HepG2 (cell line): ENCODE measurements around the gene VWA3A. TPM values are rescaled to one million over a fixed set of nuclear protein-coding genes. Genes with fewer than 3 reads are reported as not detected.

Experiments
- ATAD3A ChIP-seq: sonication (generic); formaldehyde crosslinking; IDR thresholded peaks from 2 replicates; pipeline ENCODE4 v1.4.0; 2020; ENCODE audit warnings: missing genetic modification reagents
- BHLHE40 ChIP-seq: IDR thresholded peaks from 2 replicates; pipeline ENCODE4 v1.6.1; 2011; ENCODE audit warnings: low read length, improper control_type of control experiment
- CCDC6 ChIP-seq: sonication (generic); formaldehyde crosslinking; IDR thresholded peaks from 2 replicates; pipeline ENCODE4 v1.8.1; 2022; ENCODE audit warnings: mild to moderate bottlenecking, missing genetic modification reagents, moderate library complexity
- DDIT3 ChIP-seq: sonication (generic); formaldehyde crosslinking; IDR thresholded peaks from 2 replicates; pipeline ENCODE4 v1.4.0; 2020; ENCODE audit warnings: mild to moderate bottlenecking, missing genetic modification reagents
- FOXA3 ChIP-seq: IDR thresholded peaks from 2 replicates; pipeline ENCODE4 v1.6.1; 2016; ENCODE audit warnings: missing genetic modification reagents, missing compliant biosample characterization
- MAX ChIP-seq: IDR thresholded peaks from 2 replicates; pipeline ENCODE4 v1.6.1; 2012; ENCODE audit warnings: inconsistent platforms
- MTF1 ChIP-seq: sonication (generic); formaldehyde crosslinking; IDR thresholded peaks from 2 replicates; pipeline ENCODE4 v1.5.0; 2020; ENCODE audit warnings: missing genetic modification reagents
- PRDM4 ChIP-seq: sonication (generic); formaldehyde crosslinking; IDR thresholded peaks from 2 replicates; pipeline ENCODE4 v1.9.0; 2021; ENCODE audit warnings: missing genetic modification reagents, borderline replicate concordance
- RCOR2 ChIP-seq: IDR thresholded peaks from 2 replicates; pipeline ENCODE4 v1.6.1; 2016; ENCODE audit warnings: missing biosample characterization, missing genetic modification reagents
- RFXANK ChIP-seq: IDR thresholded peaks from 2 replicates; pipeline ENCODE4 v1.6.1; 2016
- SETDB1 ChIP-seq: sonication (generic); formaldehyde crosslinking; IDR thresholded peaks from 2 replicates; pipeline ENCODE4 v1.5.1; 2020; ENCODE audit warnings: missing genetic modification reagents, mild to moderate bottlenecking, borderline replicate concordance
- SIN3A ChIP-seq: IDR thresholded peaks from 2 replicates; pipeline ENCODE4 v1.6.1; 2011; ENCODE audit warnings: low read depth, mild to moderate bottlenecking, control low read depth, low read length, borderline replicate concordance
- TCF7 ChIP-seq: sonication (generic); IDR thresholded peaks from 2 replicates; pipeline ENCODE4 v1.6.1; 2016; ENCODE audit warnings: antibody characterized with exemption, low read depth
- ZBTB44 ChIP-seq: sonication (generic); formaldehyde crosslinking; IDR thresholded peaks from 2 replicates; pipeline ENCODE4 v1.4.0; 2020; ENCODE audit warnings: missing genetic modification reagents
- ZBTB49 ChIP-seq: sonication (generic); formaldehyde crosslinking; IDR thresholded peaks from 2 replicates; pipeline ENCODE4 v1.4.0; 2020; ENCODE audit warnings: missing genetic modification reagents, borderline replicate concordance
- ZBTB7B ChIP-seq: sonication (generic); formaldehyde crosslinking; IDR thresholded peaks from 2 replicates; pipeline ENCODE4 v1.4.0; 2020; ENCODE audit warnings: missing genetic modification reagents
- ZFAT ChIP-seq: sonication (generic); formaldehyde crosslinking; conservative IDR thresholded peaks from 2 replicates; pipeline ENCODE4 v1.8.1; 2023; ENCODE audit warnings: missing genetic modification reagents, inconsistent platforms
- ZFX ChIP-seq: sonication (generic); formaldehyde crosslinking; IDR thresholded peaks from 2 replicates; pipeline ENCODE4 v1.4.0; 2020; ENCODE audit warnings: mild to moderate bottlenecking, low read depth, missing genetic modification reagents, moderate library complexity
- ZNF230 ChIP-seq: sonication (generic); formaldehyde crosslinking; IDR thresholded peaks from 2 replicates; pipeline ENCODE4 v1.4.0; 2020; ENCODE audit warnings: mild to moderate bottlenecking, missing genetic modification reagents
- ZNF446 ChIP-seq: sonication (generic); formaldehyde crosslinking; IDR thresholded peaks from 2 replicates; pipeline ENCODE4 v1.5.0; 2020; ENCODE audit warnings: mild to moderate bottlenecking, missing genetic modification reagents
- ZNF510 ChIP-seq: sonication (generic); formaldehyde crosslinking; IDR thresholded peaks from 2 replicates; pipeline ENCODE4 v1.4.0; 2020; ENCODE audit warnings: low read depth, mild to moderate bottlenecking, missing genetic modification reagents
- ZNF607 ChIP-seq: sonication (generic); formaldehyde crosslinking; IDR thresholded peaks from 2 replicates; pipeline ENCODE4 v1.5.1; 2020; ENCODE audit warnings: missing genetic modification reagents, mild to moderate bottlenecking, borderline replicate concordance
- ZNF737 ChIP-seq: sonication (generic); formaldehyde crosslinking; IDR thresholded peaks from 2 replicates; pipeline ENCODE4 v1.5.0; 2020; ENCODE audit warnings: missing genetic modification reagents, mild to moderate bottlenecking, borderline replicate concordance
- ZSCAN9 ChIP-seq: IDR thresholded peaks from 2 replicates; pipeline ENCODE4 v1.6.1; 2016; ENCODE audit warnings: borderline replicate concordance
- polyA plus RNA-seq, 8 experiments: library from polyadenylated mRNA; depleted of rRNA in 3 of 8; stranded (reverse) in 7 of 8; unstranded in 1 of 8; fragments of >200 nt; fragmentation: Illumina TruSeq in 4 of 8; extraction: Trizol in 4 of 8; gene quantifications; 2 replicates each; pipeline versions ENCODE4 v1.2.1 to v1.2.3, GENCODE V29; 2011 to 2016; ENCODE audit warnings: low read depth in 4 of 8, missing spikeins in 1 of 8, mixed read lengths in 1 of 8; ENCODE audit not compliant: insufficient read depth in 1 of 8
- total RNA-seq, 5 experiments: library from RNA; depleted of rRNA; stranded (reverse); fragments of >200 nt; fragmentation: Illumina TruSeq; extraction: Trizol; gene quantifications; 2 replicates each; pipeline ENCODE4 v1.2.3, GENCODE V29; 2016; ENCODE audit warnings: low read depth in 1 of 5

The VWA3A gene
- total and polyA plus RNA-seq, 2 of the 13 experiments (the other 11 are each of a cell fraction or from before 2014, with no cell fraction given), result 0.03 to 0.07 TPM

GRCh38 chr16:22192261-22193062 is 100.1 kb downstream of the VWA3A start (continued):
- TF ChIP-seq ZBTB44 (CRISPR knock-in tag), result no peak
- peak; percentile 62 for TF ChIP-seq RCOR2 (CRISPR knock-in tag)
- peak; percentile 93 for TF ChIP-seq SIN3A
- no peak for TF ChIP-seq BHLHE40
- TF ChIP-seq ZFAT (CRISPR knock-in tag), result no peak
- 0 out of 2 replicates have a peak, but pooled peaks have one; percentile 30 for TF ChIP-seq ZNF230 (CRISPR knock-in tag)
- TF ChIP-seq RFXANK (CRISPR knock-in tag), result no peak; the same call in 1 of the 2 replicates
- TF ChIP-seq ZNF510, result peak; percentile 79; the same call in 1 of the 2 replicates
- TF ChIP-seq ZSCAN9 (CRISPR knock-in tag), result peak; percentile 97
- no peak for TF ChIP-seq ZBTB49 (CRISPR knock-in tag)
- TF ChIP-seq MAX, result no peak
- peak; percentile 97 for TF ChIP-seq FOXA3 (CRISPR knock-in tag)
- TF ChIP-seq DDIT3, result no peak
- TF ChIP-seq SETDB1, result no peak
- TF ChIP-seq CCDC6, result peak; percentile 90; the same call in 1 of the 2 replicates
- no peak for TF ChIP-seq MTF1 (CRISPR knock-in tag)
- TF ChIP-seq PRDM4 (CRISPR knock-in tag), result no peak; the same call in 1 of the 2 replicates
- TF ChIP-seq ZNF607 (CRISPR knock-in tag), result peak; percentile 95; the same call in 1 of the 2 replicates
- no peak for TF ChIP-seq ATAD3A (CRISPR knock-in tag)
- TF ChIP-seq ZFX (CRISPR knock-in tag), result peak; percentile 78
- peak; percentile 54; the same call in 1 of the 2 replicates for TF ChIP-seq ZNF446
- TF ChIP-seq ZBTB7B (CRISPR knock-in tag), result peak; percentile 72; the same call in 1 of the 2 replicates
- TF ChIP-seq ZNF737 (CRISPR knock-in tag), result no peak
- peak; percentile 87 for TF ChIP-seq TCF7
